K562 (cell line): ENCODE data around the gene TIAL1. TPM values are rescaled to one million over a fixed set of nuclear protein-coding genes. Genes with fewer than 3 reads are reported as not detected.

Experiments used
- ATAC-seq: fragments of 200-7000 bp; cut with Tn5 transposase; 3 replicates; pipeline ENCODE4 v1.9.1; 2020; ENCODE audit warnings: moderate library complexity
- BruUV-seq: library from RNA; stranded (reverse); fragments of 400-500 nt; replicated peaks from 2 replicates; lab custom pipeline; 2021; lab: Mats Ljungman, UMichigan
- CTCF ChIA-PET: fragments of 300-600 bp; formaldehyde crosslinking; extraction: SDS; loops from one replicate; lab custom pipeline; 2021; ENCODE audit warnings: low intra/inter-chr PET ratio; lab: Yijun Ruan, JAX
- POLR2A ChIA-PET: fragments of 300-600, 350-650 bp; sonication (Branson Sonifier 250); formaldehyde crosslinking; extraction: SDS; loops from one replicate; lab custom pipeline; 2021; ENCODE audit warnings: antibody characterized with exemption, inconsistent platforms; lab: Yijun Ruan, JAX
- DNase-seq, 4 experiments: peaks; one replicate each; pipeline versions ENCODE4 v3.0.0 to v3.0.0-alpha.2; 2011 to 2018; ENCODE audit warnings: low spot score in 3 of 4, mixed read lengths in 3 of 4; ENCODE audit errors: extremely low read depth in 1 of 4
- FAIRE-seq: peaks from 2 replicates; lab custom pipeline; 2011; peaks lifted over from hg19 to GRCh38; lab: Jason Lieb, UNC
- H2AFZ ChIP-seq: 2 replicates; pipeline ENCODE4 v1.6.0; 2011; ENCODE audit warnings: low read depth, low read length, control low read depth, inconsistent platforms
- H3K27ac ChIP-seq: fragments of 200-600 bp; 3 replicates; pipeline ENCODE4 v1.8.0; 2011; ENCODE audit warnings: low read depth, mild to moderate bottlenecking, control low read depth, inconsistent platforms, low read length, moderate library complexity, mixed read lengths; ENCODE audit errors: extremely low read depth
- H3K27me3 ChIP-seq, 2 experiments: fragments of 300-600 bp in 1 of 2; 2 replicates in 1 of 2; 3 replicates in 1 of 2; pipeline versions ENCODE4 v1.6.0 to v1.8.0; 2011; ENCODE audit warnings: inconsistent platforms in 2 of 2, low read length in 2 of 2, mild to moderate bottlenecking in 1 of 2, mixed read lengths in 1 of 2, moderate library complexity in 1 of 2; ENCODE audit not compliant: control insufficient read depth in 2 of 2, insufficient read depth in 2 of 2
- H3K36me3 ChIP-seq: fragments of 300-600 bp; 3 replicates; pipeline ENCODE4 v1.8.0; 2011; ENCODE audit warnings: mild to moderate bottlenecking, low read length, inconsistent platforms; ENCODE audit not compliant: control insufficient read depth, insufficient read depth
- H3K4me1 ChIP-seq, 2 experiments: fragments of 200-600 bp in 1 of 2; replicated peaks in 1 of 2; 2 replicates in 1 of 2; 3 replicates in 1 of 2; pipeline versions ENCODE4 v1.5.1 to v1.8.0; 2011; ENCODE audit warnings: inconsistent platforms in 2 of 2, low read length in 2 of 2, mild to moderate bottlenecking in 1 of 2, mixed read lengths in 1 of 2, moderate library complexity in 1 of 2; ENCODE audit not compliant: control insufficient read depth in 2 of 2, insufficient read depth in 2 of 2
- H3K4me2 ChIP-seq: 2 replicates; pipeline ENCODE4 v1.6.1; 2011; ENCODE audit warnings: low read length, control low read depth, inconsistent platforms, mixed read lengths; ENCODE audit not compliant: insufficient read depth
- H3K4me3 ChIP-seq: fragments of 200-600 bp; sonication (generic), shearing (Covaris generic); 2 replicates; pipeline ENCODE4 v1.5.1; 2016; ENCODE audit warnings: control low read depth, inconsistent platforms
- H3K79me2 ChIP-seq: fragments of 200-600 bp; 3 replicates; pipeline ENCODE4 v1.8.0; 2011; ENCODE audit warnings: low read length, inconsistent platforms; ENCODE audit not compliant: control insufficient read depth, insufficient read depth
- H3K9ac ChIP-seq, 2 experiments: 2 replicates each; pipeline versions ENCODE4 v1.6.0 to v1.6.1; 2011; ENCODE audit warnings: low read depth in 2 of 2, low read length in 2 of 2, control low read depth in 1 of 2, inconsistent platforms in 1 of 2, mild to moderate bottlenecking in 1 of 2, mixed read lengths in 1 of 2; ENCODE audit not compliant: insufficient read depth in 1 of 2
- H3K9me1 ChIP-seq: one replicate; pipeline ENCODE4 v1.6.0; 2011; ENCODE audit warnings: inconsistent platforms, mild to moderate bottlenecking, low read length, moderate library complexity; ENCODE audit not compliant: control insufficient read depth, insufficient read depth
- H3K9me3 ChIP-seq: replicated peaks from 2 replicates; pipeline ENCODE4 v1.5.1; 2011; ENCODE audit warnings: low read depth, low read length, inconsistent platforms; ENCODE audit not compliant: control insufficient read depth, insufficient read depth
- H4K20me1 ChIP-seq: replicated peaks from 2 replicates; pipeline ENCODE4 v1.6.1; 2011; ENCODE audit warnings: low read length, inconsistent platforms, mixed read lengths; ENCODE audit not compliant: control insufficient read depth, insufficient read depth
- C11orf30 ChIP-seq: fragments of 450-650 bp; IDR thresholded peaks from 2 replicates; pipeline ENCODE4 v1.6.1; 2016; ENCODE audit warnings: low read depth, mild to moderate bottlenecking
- CBX2 ChIP-seq: fragments of 200-600 bp; sonication (generic); IDR thresholded peaks from one replicate; pipeline ENCODE4 v1.6.1; 2012; ENCODE audit warnings: mild to moderate bottlenecking, low read length, inconsistent platforms; ENCODE audit not compliant: insufficient read depth, poor library complexity, severe bottlenecking
- ELF4 ChIP-seq: fragments of 450-650 bp; formaldehyde crosslinking; IDR thresholded peaks from 2 replicates; pipeline ENCODE4 v1.4.0; 2022; ENCODE audit warnings: missing genetic modification characterization
- FOXJ2 ChIP-seq: fragments of 200-800 bp; sonication (Bioruptor generic); IDR thresholded peaks from 2 replicates; pipeline ENCODE4 v1.6.1; 2016; ENCODE audit warnings: missing genetic modification characterization, missing compliant biosample characterization
- HDGF ChIP-seq: fragments of 450-650 bp; IDR thresholded peaks from 2 replicates; pipeline ENCODE4 v1.6.1; 2016
- MAFG ChIP-seq: fragments of 450-650 bp; conservative IDR thresholded peaks from 2 replicates; pipeline ENCODE4 v1.6.1; 2016; ENCODE audit warnings: missing genetic modification characterization, missing compliant biosample characterization
- PHB ChIP-seq: fragments of 250-450 bp; sonication (Bioruptor Pico); IDR thresholded peaks from 2 replicates; pipeline ENCODE4 v1.5.0; 2021
- ZNF316 ChIP-seq: fragments of 450-650 bp; IDR thresholded peaks from 2 replicates; pipeline ENCODE4 v1.6.1; 2016
- WGBS: fragments of 100-300 bp; shearing (Covaris generic); methylation state at CpG from one replicate; pipeline ENCODE4 v1.1.6; 2016; ENCODE audit warnings: low coverage, mixed read lengths; ENCODE audit not compliant: insufficient coverage; ENCODE audit errors: missing lambda C conversion rate; 5-methylcytosine and 5-hydroxymethylcytosine counted together
- in situ Hi-C: fragments of 300-500 bp; cut with MboI; formaldehyde crosslinking; loops from 4 replicates; pipeline ENCODE4 v1.15.0; 2018; ENCODE audit warnings: inconsistent platforms, mixed read lengths
- intact Hi-C: fragments of 100-400 bp; cut with micrococcal nuclease; formaldehyde crosslinking; loops from 2 replicates; pipeline ENCODE4 v1.14.2; 2022
- polyA plus RNA-seq, 8 experiments: library from polyadenylated mRNA; depleted of rRNA in 4 of 8; stranded (reverse) in 5 of 8; unstranded in 3 of 8; fragments of >200 nt; fragmentation: Nextera tagmentation in 2 of 8; fragmentation: Illumina TruSeq in 1 of 8; extraction: Ambion mirVana in 2 of 8; extraction: Trizol in 1 of 8; gene quantifications; 2 replicates each; pipeline versions ENCODE4 v1.2.1 to v1.2.3, GENCODE V29; 2011 to 2014; ENCODE audit warnings: inconsistent platforms in 1 of 8, missing spikeins in 1 of 8
- total RNA-seq, 7 experiments: library from RNA; depleted of rRNA in 6 of 7; stranded (reverse); fragments of >200 nt in 6 of 7; fragmentation: Illumina TruSeq in 2 of 7; extraction: Trizol in 2 of 7; gene quantifications; 2 replicates each; pipeline versions ENCODE4 v1.2.1 to v1.2.3, GENCODE V29; 2011 to 2021; ENCODE audit warnings: low replicate concordance in 1 of 7

TIAL1 gene
- total and polyA plus RNA-seq, 9 of the 15 experiments (the other 6 are each of a cell fraction or from before 2014, with no cell fraction given), result 22.5 to 126 (median 58.2) TPM

DNA sequence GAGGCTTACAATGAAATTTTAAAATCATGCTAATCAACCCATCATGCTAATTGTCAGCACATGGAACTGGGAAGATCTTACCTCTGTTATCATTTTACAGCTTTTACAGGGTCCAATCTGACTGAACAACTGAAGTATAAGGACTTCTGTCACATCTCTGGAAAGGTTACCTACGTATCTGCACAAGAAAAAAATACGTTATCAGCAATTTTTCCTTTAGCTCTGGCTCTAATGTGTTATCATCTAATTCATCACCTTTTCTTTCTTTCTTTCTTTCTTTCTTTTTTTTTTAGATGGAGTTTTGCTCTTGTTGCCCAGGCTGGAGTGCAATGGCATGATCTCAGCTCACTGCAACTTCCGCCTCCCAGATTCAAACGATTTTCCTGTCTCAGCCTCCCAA is 8.7 kb downstream of the TIAL1 start:
- no peak for DNase-seq
- Histone ChIP-seq H4K20me1 (0 out of 2 replicates have a peak, but pooled peaks cover 4% of the 10 kb centered on the region), H3K4me2 (no peak overlapping the region), H3K79me2 (peaks cover 91% of the 10 kb centered on the region), H3K9me1 (no peaks in the 10 kb centered on the region), H3K27ac (no peak overlapping the region), H3K4me3 (no peak overlapping the region), H3K9ac (no peak overlapping the region), H2AFZ (no peak overlapping the region), H3K9me3 (no peaks in the 10 kb centered on the region), H3K27me3 (no peaks in the 10 kb centered on the region), H3K4me1 (no peaks in the 10 kb centered on the region; a peak in 1 of 5 replicates), H3K36me3 (peaks cover 78% of the 10 kb centered on the region)
- CTCF ChIA-PET, result interaction anchor here (0.6 kb wide), 1 partner anchor 52 kb away, joined by 4 read pairs; no protein-coding TSS in a partner anchor
- in situ Hi-C loops (no loop called here), intact Hi-C loops (no loop called here)
- no peak for FAIRE-seq
- POLR2A ChIA-PET, result interaction anchor here (0.7 to 1.4 kb wide), 2 partner anchors 18 to 46 kb away, joined by 3 to 4 read pairs; partner anchors contain the start of gene RGS10
- no peak for ATAC-seq
- peak; percentile 73; the same call in 1 of the 2 replicates for TF ChIP-seq C11orf30
- peak; percentile 83 for TF ChIP-seq ZNF316
- peak; percentile 49 for TF ChIP-seq MAFG (tag)
- TF ChIP-seq CBX2, result no peak
- no TSS peak for BruUV-seq
- 100% methylated on average over 4 of the region's 4 CpGs for WGBS

DNA sequence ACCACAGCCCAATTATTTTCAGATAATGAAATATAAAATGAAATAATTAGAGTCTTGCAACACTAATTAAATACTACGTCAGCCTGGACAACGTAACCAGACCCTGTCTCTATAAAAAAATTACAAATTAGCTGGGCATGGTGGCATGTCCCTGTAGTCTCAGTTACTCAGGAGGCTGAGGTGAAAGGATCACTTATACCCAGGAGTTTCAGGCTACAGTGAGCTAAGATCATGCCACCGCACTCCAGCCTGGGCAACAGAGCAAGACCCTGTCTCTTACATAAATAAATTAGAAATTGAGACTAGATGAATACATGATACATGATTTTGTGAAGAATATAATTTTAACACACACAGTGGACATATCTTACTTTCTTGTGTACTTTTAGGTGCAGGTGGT is 18.4 kb downstream of the TIAL1 start:
- no TSS peak for BruUV-seq
- ATAC-seq (no peak), FAIRE-seq (no peak), DNase-seq (no peak)
- Histone ChIP-seq H3K4me1 (no peaks in the 10 kb centered on the region), H3K27me3 (no peaks in the 10 kb centered on the region), H3K9ac (no peak overlapping the region), H3K27ac (no peak overlapping the region), H3K79me2 (peaks cover 17% of the 10 kb centered on the region), H3K4me3 (no peak overlapping the region), H3K4me2 (no peak overlapping the region), H3K9me3 (no peaks in the 10 kb centered on the region), H4K20me1 (no peaks in the 10 kb centered on the region), H3K36me3 (peaks cover 96% of the 10 kb centered on the region), H3K9me1 (no peaks in the 10 kb centered on the region), H2AFZ (no peak overlapping the region)
- ChIA-PET CTCF (no interaction called here), POLR2A (interaction anchor here (0.6 kb wide), 1 partner anchor 38 kb away, joined by 3 read pairs; no protein-coding TSS in a partner anchor)
- in situ Hi-C loops, result no loop called here
- intact Hi-C loops, result no loop called here
- WGBS, result 96% methylated on average over 3 of the region's 3 CpGs
- no peak for TF ChIP-seq FOXJ2 (tag)
- no peak for TF ChIP-seq PHB
- TF ChIP-seq ELF4 (CRISPR knock-in tag), result no peak
- no peak for TF ChIP-seq HDGF
